Left ventricle myocardium superior (tissue), 1 donor: ENCODE data around the gene EIF5A. TPM values are rescaled to one million over a fixed set of nuclear protein-coding genes. Genes with fewer than 3 reads are reported as not detected.

Experiments
- ATAC-seq: fragments of 200-7000 bp; cut with Tn5 transposase; one replicate; pipeline ENCODE4 v1.9.1; 2020; ENCODE audit warnings: mild to moderate bottlenecking, moderate library complexity
- DNase-seq: peaks from one replicate; pipeline ENCODE4 v3.0.0-alpha.2; 2020
- intact Hi-C: fragments of 100-400 bp; cut with micrococcal nuclease; formaldehyde crosslinking; loops from one replicate; pipeline ENCODE4 v1.11.0; 2022
- total RNA-seq: library from RNA; stranded (reverse); fragmentation: NEBNext Ultra II Directional; extraction: Animal tissue kit (Norgen Biotek cat#: 25700); gene quantifications from one replicate; pipeline ENCODE4 v1.2.1, GENCODE V29; 2021
- donor health status: DM: no; HTN: yes; CAD: no; lungs with severe emphysema.

Gene EIF5A
- total RNA-seq, 1 donor from 2014 or later: 311 TPM

DNA sequence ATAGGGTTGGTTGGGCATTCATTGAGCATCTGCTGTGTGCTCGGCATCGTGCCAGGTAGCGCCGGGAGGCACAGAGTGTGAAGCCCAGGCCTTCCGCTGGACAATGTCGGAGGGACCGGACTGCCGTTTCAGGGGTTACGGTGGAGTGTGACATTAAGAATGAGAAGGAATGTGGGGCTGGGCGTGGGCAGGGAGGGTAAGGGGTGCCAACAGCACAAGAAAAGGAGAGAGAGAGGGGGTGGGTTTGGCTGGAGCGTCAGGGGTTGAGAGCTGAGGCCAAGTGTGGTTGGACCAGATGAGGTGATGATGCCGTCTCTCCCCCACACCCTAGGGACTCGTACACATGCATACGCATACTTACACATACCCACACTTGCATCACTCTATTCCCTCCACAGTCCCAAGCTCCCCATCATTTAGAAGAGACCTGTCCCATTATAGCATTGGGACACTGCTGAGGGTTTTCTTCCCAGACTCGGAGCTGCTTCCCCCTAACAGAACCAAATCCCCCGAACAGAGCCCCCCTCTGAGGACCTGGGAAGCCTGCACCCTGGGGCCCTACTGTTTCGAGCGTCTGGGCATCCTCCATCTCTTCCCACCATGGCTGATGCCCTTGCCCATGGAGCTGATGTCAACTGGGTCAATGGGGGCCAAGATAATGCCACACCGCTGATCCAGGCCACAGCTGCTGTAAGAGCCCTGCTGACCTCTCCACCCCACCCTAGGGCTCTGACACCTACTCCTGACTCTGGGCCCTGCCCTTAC, 41.2 kb downstream of the EIF5A start:
- ATAC-seq: no peak
- intact Hi-C loops: no loop called here
- no peak for DNase-seq

- ATAC-seq (peak; percentile 80), DNase-seq (peak; percentile 97)
- intact Hi-C loops: no loop called here
These were observed 44.5 kb downstream of the EIF5A start, which contains the start of gene KCTD11 for GRCh38 chr17:7351665-7352502. Gene KCTD11 (plus strand): TSS chr17:7352162.

DNA sequence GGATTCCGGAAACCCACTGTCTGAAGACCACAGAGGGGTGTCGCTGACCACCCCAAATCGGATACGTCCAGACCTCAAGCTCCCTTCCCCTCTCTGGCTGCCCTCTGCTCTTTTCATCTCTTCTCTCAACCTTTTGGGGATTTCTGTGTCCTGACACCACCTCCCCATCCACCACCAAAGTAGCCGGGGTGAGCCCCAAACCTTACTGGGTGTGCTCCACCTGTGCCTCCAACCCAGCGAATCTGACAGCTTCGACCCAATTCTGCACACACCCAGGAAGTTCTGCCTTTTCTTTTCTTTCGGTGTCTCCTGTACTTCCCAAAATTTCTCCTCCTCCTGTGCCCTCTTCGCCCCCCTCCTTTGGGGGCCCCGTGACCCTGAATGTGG, 45.1 kb downstream of the EIF5A start:
- ATAC-seq: no peak
- intact Hi-C loops: no loop called here

DNA sequence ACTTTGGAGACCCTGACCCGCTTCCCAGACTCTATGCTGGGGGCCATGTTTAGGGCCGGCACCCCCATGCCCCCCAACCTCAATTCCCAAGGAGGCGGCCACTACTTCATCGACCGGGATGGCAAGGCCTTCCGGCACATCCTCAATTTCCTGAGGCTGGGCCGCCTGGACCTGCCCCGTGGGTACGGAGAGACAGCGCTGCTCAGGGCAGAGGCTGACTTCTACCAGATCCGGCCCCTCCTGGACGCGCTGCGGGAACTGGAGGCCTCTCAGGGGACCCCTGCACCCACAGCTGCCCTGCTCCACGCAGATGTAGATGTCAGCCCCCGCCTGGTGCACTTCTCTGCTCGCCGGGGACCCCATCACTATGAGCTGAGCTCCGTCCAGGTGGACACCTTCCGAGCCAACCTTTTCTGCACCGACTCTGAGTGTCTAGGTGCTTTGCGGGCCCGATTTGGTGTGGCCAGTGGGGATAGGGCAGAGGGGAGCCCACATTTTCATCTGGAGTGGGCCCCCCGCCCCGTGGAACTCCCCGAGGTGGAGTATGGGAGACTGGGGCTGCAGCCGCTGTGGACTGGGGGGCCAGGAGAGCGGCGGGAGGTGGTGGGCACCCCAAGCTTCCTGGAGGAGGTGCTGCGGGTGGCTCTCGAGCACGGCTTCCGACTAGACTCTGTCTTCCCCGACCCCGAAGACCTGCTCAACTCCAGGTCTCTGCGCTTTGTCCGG, 45.6 kb downstream of the EIF5A start:
- ATAC-seq (no peak), DNase-seq (no peak)

More for the DNA sequence above, 45.1 kb downstream of the EIF5A start:
- no peak for DNase-seq

GRCh38 chr17:7354262-7354843, 46.9 kb downstream of the EIF5A start:
- intact Hi-C loops: no loop called here
- ATAC-seq (no peak), DNase-seq (no peak)

More for the DNA sequence above, 45.6 kb downstream of the EIF5A start:
- intact Hi-C loops: no loop called here

- intact Hi-C loops: no loop called here
- DNase-seq: peak; percentile 73
- no peak for ATAC-seq
These were observed 47.6 kb downstream of the EIF5A start, which contains the start of gene TMEM95 for GRCh38 chr17:7355053-7355452. Gene TMEM95 (plus strand): TSS chr17:7355156. CDS start chr17:7355205, 49 bp downstream.

GRCh38 chr17:7355573-7355972, 48.1 kb downstream of the EIF5A start:
- intact Hi-C loops: no loop called here
- ATAC-seq: no peak
- no peak for DNase-seq

GRCh38 chr17:7356072-7356549, 48.7 kb downstream of the EIF5A start:
- intact Hi-C loops: no loop called here
- ATAC-seq: no peak

GRCh38 chr17:7356756-7357155, 49.3 kb downstream of the EIF5A start:
- intact Hi-C loops: no loop called here
- no peak for DNase-seq
- no peak for ATAC-seq

More at GRCh38 chr17:7356072-7356549, 48.7 kb downstream of the EIF5A start:
- DNase-seq: peak; percentile 87

GRCh38 chr17:7357381-7357780, 50.0 kb downstream of the EIF5A start:
- no peak for DNase-seq
- no peak for ATAC-seq
- intact Hi-C loops: no loop called here

- intact Hi-C loops: no loop called here
- ATAC-seq: no peak
These were observed 54.5 kb downstream of the EIF5A start for GRCh38 chr17:7361906-7362305.

More at GRCh38 chr17:7361906-7362305, 54.5 kb downstream of the EIF5A start:
- DNase-seq: no peak

Other genes with a start within 250 kb of the EIF5A start
- 4.4 TPM for gene CLEC10A, start 227.4 kb upstream of the EIF5A start, total RNA-seq
- gene ASGR2, start 192.8 kb upstream of the EIF5A start, total RNA-seq: 0.30 TPM
- gene ASGR1, start 128.3 kb upstream of the EIF5A start, total RNA-seq: 0.30 TPM
- 21.3 TPM for gene DLG4, start 87.8 kb upstream of the EIF5A start, total RNA-seq
- 2,270 TPM for gene ACADVL, start 87.7 kb upstream of the EIF5A start, total RNA-seq
- 23.5 TPM for gene DVL2, start 73.1 kb upstream of the EIF5A start, total RNA-seq
- 29.4 TPM for gene PHF23, start 68.2 kb upstream of the EIF5A start, total RNA-seq
- 456 TPM for gene GABARAP, start 65.2 kb upstream of the EIF5A start, total RNA-seq
- gene CTDNEP1, start 55.9 kb upstream of the EIF5A start, total RNA-seq: 122 TPM
- 85.3 TPM for gene ELP5, start 55.4 kb upstream of the EIF5A start, total RNA-seq
- 1.8 TPM for gene CLDN7, start 45.1 kb upstream of the EIF5A start, total RNA-seq
- gene SLC2A4, start 25.9 kb upstream of the EIF5A start, total RNA-seq: 170 TPM
- gene YBX2, start 13.0 kb upstream of the EIF5A start, total RNA-seq: 0.77 TPM
- gene GPS2, start 7.7 kb downstream of the EIF5A start, total RNA-seq: 75.0 TPM
- gene NEURL4, start 21.7 kb downstream of the EIF5A start, total RNA-seq: 34.7 TPM
- 17.3 TPM for gene ACAP1, start 28.9 kb downstream of the EIF5A start, total RNA-seq
- 3.6 TPM for gene KCTD11, start 44.5 kb downstream of the EIF5A start, total RNA-seq
- not detected for gene TMEM95, start 47.5 kb downstream of the EIF5A start, total RNA-seq
- gene TNK1, start 73.5 kb downstream of the EIF5A start, total RNA-seq: 2.2 TPM
- 16.1 TPM for gene PLSCR3, start 86.9 kb downstream of the EIF5A start, total RNA-seq
- gene TMEM256, start 96.5 kb downstream of the EIF5A start, total RNA-seq: 53.5 TPM
- 6.5 TPM for gene NLGN2, start 100.2 kb downstream of the EIF5A start, total RNA-seq
- gene SPEM1, start 112.7 kb downstream of the EIF5A start, total RNA-seq: not detected
- gene SPEM2, start 118.0 kb downstream of the EIF5A start, total RNA-seq: not detected
- gene SPEM3, start 121.2 kb downstream of the EIF5A start, total RNA-seq: not detected
- gene TMEM102, start 127.8 kb downstream of the EIF5A start, total RNA-seq: 2.1 TPM
- gene FGF11, start 131.9 kb downstream of the EIF5A start, total RNA-seq: 13.8 TPM
- 9.6 TPM for gene CHRNB1, start 137.4 kb downstream of the EIF5A start, total RNA-seq
- gene ZBTB4, start 172.0 kb downstream of the EIF5A start, total RNA-seq: 70.9 TPM
- gene SLC35G6, start 173.8 kb downstream of the EIF5A start, total RNA-seq: not detected
- 39.1 TPM for gene POLR2A, start 176.7 kb downstream of the EIF5A start, total RNA-seq
- 36.9 TPM for gene TNFSF12, start 241.4 kb downstream of the EIF5A start, total RNA-seq